BE2C (cell line): ENCODE data around the gene SYT14.

Experiments used
- DNase-seq: peaks from one replicate; pipeline ENCODE4 v3.0.0-alpha.2; 2020
- H3K27me3 ChIP-seq: fragments of 250-450 bp; sonication (Bioruptor Pico); 2 replicates; pipeline ENCODE4 v1.5.1; 2020; ENCODE audit warnings: mild to moderate bottlenecking
- H3K36me3 ChIP-seq: fragments of 250-450 bp; sonication (Bioruptor Pico); 2 replicates; pipeline ENCODE4 v1.5.1; 2020; ENCODE audit warnings: mild to moderate bottlenecking
- H3K4me1 ChIP-seq: fragments of 250-450 bp; sonication (Bioruptor Pico); 2 replicates; pipeline ENCODE4 v1.5.1; 2020
- H3K4me3 ChIP-seq: 2 replicates; pipeline ENCODE4 v1.5.1; 2011; ENCODE audit warnings: low read depth, low read length
- H3K9me3 ChIP-seq: fragments of 250-450 bp; sonication (Bioruptor Pico); 2 replicates; pipeline ENCODE4 v1.5.1; 2020
- CTCF ChIP-seq: IDR thresholded peaks from 2 replicates; pipeline ENCODE4 v1.5.1; 2012; ENCODE audit warnings: mild to moderate bottlenecking, low read depth, low read length

The SYT14 gene

GRCh38 chr1:210117681-210118170, 179.7 kb downstream of the SYT14 start:
- Histone ChIP-seq H3K4me1 (peaks cover 2% of the 10 kb centered on the region; the same call in 1 of the 2 replicates), H3K4me3 (no peak overlapping the region), H3K27me3 (no peaks in the 10 kb centered on the region), H3K36me3 (no peaks in the 10 kb centered on the region), H3K9me3 (no peaks in the 10 kb centered on the region)
- no peak for TF ChIP-seq CTCF
- no peak for DNase-seq

- TF ChIP-seq CTCF, result no peak
- Histone ChIP-seq H3K4me3 (no peak overlapping the region), H3K9me3 (no peaks in the 10 kb centered on the region), H3K4me1 (peaks cover 25% of the 10 kb centered on the region), H3K27me3 (no peaks in the 10 kb centered on the region), H3K36me3 (no peaks in the 10 kb centered on the region)
- DNase-seq, result no peak
These were observed 185.4 kb downstream of the SYT14 start for GRCh38 chr1:210123383-210123782.

- H3K27me3 ChIP-seq, result no peaks in the 10 kb centered on the region
- no peaks in the 10 kb centered on the region for H3K9me3 ChIP-seq
- H3K4me3 ChIP-seq, result no peak overlapping the region
- H3K4me1 ChIP-seq, result peaks cover 25% of the 10 kb centered on the region
- no peak for TF ChIP-seq CTCF
- no peaks in the 10 kb centered on the region for H3K36me3 ChIP-seq
- no peak for DNase-seq
These were observed 186.0 kb downstream of the SYT14 start for GRCh38 chr1:210123924-210124589.

GRCh38 chr1:210124736-210125135, 186.7 kb downstream of the SYT14 start:
- Histone ChIP-seq H3K4me3 (no peak overlapping the region), H3K36me3 (no peaks in the 10 kb centered on the region), H3K9me3 (no peaks in the 10 kb centered on the region), H3K27me3 (no peaks in the 10 kb centered on the region), H3K4me1 (peaks cover 25% of the 10 kb centered on the region)
- no peak for DNase-seq
- no peak for TF ChIP-seq CTCF

- DNase-seq, result no peak
- H3K36me3 ChIP-seq, result no peaks in the 10 kb centered on the region
- H3K4me3 ChIP-seq, result no peak overlapping the region
- TF ChIP-seq CTCF, result no peak
- H3K4me1 ChIP-seq, result peaks cover 25% of the 10 kb centered on the region
- no peaks in the 10 kb centered on the region for H3K27me3 ChIP-seq
- no peaks in the 10 kb centered on the region for H3K9me3 ChIP-seq
These were observed 187.1 kb downstream of the SYT14 start for GRCh38 chr1:210125143-210125542.

GRCh38 chr1:210129092-210129491, 191.1 kb downstream of the SYT14 start:
- H3K4me3 ChIP-seq, result no peak overlapping the region

More at GRCh38 chr1:210129092-210129491, 191.1 kb downstream of the SYT14 start:
- Histone ChIP-seq H3K4me1 (peaks cover 10% of the 10 kb centered on the region; the same call in 1 of the 2 replicates), H3K9me3 (no peaks in the 10 kb centered on the region), H3K36me3 (no peaks in the 10 kb centered on the region), H3K27me3 (no peaks in the 10 kb centered on the region)
- no peak for DNase-seq
- no peak for TF ChIP-seq CTCF
